Right lobe of liver (tissue), 6 donors: ENCODE measurements around the gene ITSN1. TPM values are rescaled to one million over a fixed set of nuclear protein-coding genes. Genes with fewer than 3 reads are reported as not detected.

Experiments used
- ATAC-seq, 4 donors: fragments of 200-7000 bp; cut with Tn5 transposase; one replicate each; pipeline ENCODE4 v1.9.1; 2020; ENCODE audit warnings: mild to moderate bottlenecking in 4 of 4, moderate library complexity in 4 of 4
- DNase-seq, 3 donors: peaks; one replicate each; pipeline ENCODE4 v3.0.0-alpha.2; 2020
- H3K27ac ChIP-seq, 3 donors: fragments of 200-600 bp; one replicate each; pipeline ENCODE4 v1.8.0; 2022
- H3K27me3 ChIP-seq, 2 donors: fragments of 200-600 bp; one replicate each; pipeline ENCODE4 v1.8.0; 2022
- H3K36me3 ChIP-seq, 4 donors: fragments of 200-600 bp; sonication (generic) in 1 of 4; one replicate each; pipeline versions ENCODE4 v1.5.1 to v1.8.0; 2017 to 2022; ENCODE audit warnings: control low read depth in 1 of 4
- H3K4me1 ChIP-seq, 4 donors: fragments of 200-600 bp; sonication (generic) in 1 of 4; one replicate each; pipeline versions ENCODE4 v1.5.1 to v1.8.0; 2017 to 2022; ENCODE audit warnings: control low read depth in 1 of 4
- H3K4me3 ChIP-seq, 3 donors: fragments of 200-600 bp; one replicate each; pipeline ENCODE4 v1.8.0; 2022
- H3K9me3 ChIP-seq, 4 donors: fragments of 200-600 bp; sonication (generic) in 1 of 4; one replicate each; pipeline versions ENCODE4 v1.5.1 to v1.8.0; 2017 to 2022; ENCODE audit warnings: control low read depth in 1 of 4
- CTCF ChIP-seq, 4 donors: fragments of 200-600 bp in 3 of 4; fragments of 450-650 bp in 1 of 4; IDR thresholded peaks; one replicate each; pipeline versions ENCODE4 v1.5.1 to v1.8.0; 2016 to 2022; ENCODE audit warnings: antibody characterized with exemption in 4 of 4, mild to moderate bottlenecking in 2 of 4
- POLR2A ChIP-seq: fragments of 450-650 bp; IDR thresholded peaks from one replicate; pipeline ENCODE4 v1.6.1; 2017; ENCODE audit warnings: antibody characterized with exemption, mild to moderate bottlenecking
- WGBS: methylation state at CpG from one replicate; pipeline ENCODE4 v1.1.6; 2018; ENCODE audit warnings: low coverage, low lambda C conversion rate; ENCODE audit not compliant: insufficient coverage; ENCODE audit errors: missing lambda C conversion rate; 5-methylcytosine and 5-hydroxymethylcytosine counted together
- intact Hi-C, 2 donors: fragments of 100-400 bp; cut with DNase I; formaldehyde crosslinking; loops; one replicate each; pipeline versions ENCODE4 v1.11.2 to v1.14.1; 2022
- total RNA-seq, 6 experiments: library from RNA; depleted of rRNA in 2 of 6; stranded (reverse); fragments of >200 nt in 2 of 6; fragmentation: NEBNext Ultra II Directional in 3 of 6; extraction: Animal tissue kit (Norgen Biotek cat#: 25700) in 3 of 6; gene quantifications; one replicate each; pipeline versions ENCODE4 v1.1.0 to v1.2.4, GENCODE V29; 2016 to 2023
- donor health status: DM: no; HTN: yes; CAD: no.
- donor health status: DM: no; HTN: no; CAD: no.
- donor health status: DM: no; HTN: no; CAD: no.
- donor health status: DM: no; HTN: yes; CAD: no.
- donor health status: DM: no; HTN: yes; CAD: no.

ITSN1 gene
- total RNA-seq, 6 experiments from 2014 or later = 27.8 to 63.1 (median 33.8) TPM

GRCh38 chr21:33898586-33898985 is 256.3 kb downstream of the ITSN1 start:
- Histone ChIP-seq H3K27ac (no peak overlapping the region), H3K9me3 (no peaks in the 10 kb centered on the region), H3K36me3 (peaks cover 0 to 8% (median 0%) of the 10 kb centered on the region in 4 donors), H3K4me1 (peaks cover 0 to 16% (median 2%) of the 10 kb centered on the region in 4 donors), H3K27me3 (no peaks in the 10 kb centered on the region), H3K4me3 (no peak overlapping the region)
- no peak for DNase-seq
- 100% methylated on average over 1 of the region's 3 CpGs for WGBS
- ATAC-seq = no peak
- TF ChIP-seq CTCF (IDR thresholded peaks at IDR 0.05) = no peak
- no peak for TF ChIP-seq POLR2A
- intact Hi-C loops = loop anchor here in 1 of 2 donors (10.0 kb wide), 2 partner anchors 54 to 244 kb away; no protein-coding TSS in a partner anchor

- no peak for DNase-seq
- Histone ChIP-seq H3K9me3 (no peaks in the 10 kb centered on the region), H3K27ac (no peak overlapping the region), H3K27me3 (no peaks in the 10 kb centered on the region), H3K36me3 (peaks cover 0 to 14% (median 0%) of the 10 kb centered on the region in 4 donors), H3K4me1 (peaks cover 0 to 16% (median 2%) of the 10 kb centered on the region in 4 donors), H3K4me3 (no peak overlapping the region)
- intact Hi-C loops = loop anchor here in 1 of 2 donors (10.0 kb wide), 2 partner anchors 54 to 244 kb away; no protein-coding TSS in a partner anchor
- 72% methylated on average over 4 of the region's 5 CpGs for WGBS
- ATAC-seq = no peak
- TF ChIP-seq CTCF (IDR thresholded peaks at IDR 0.05) (no peak), POLR2A (no peak)
Observed at GRCh38 chr21:33899199-33899598, 256.9 kb downstream of the ITSN1 start.

- intact Hi-C loops = no loop called here
- DNase-seq (peak; percentile 46 to 67 (median 63)), ATAC-seq (peak; percentile 77 to 89 (median 83))
- H3K9me3 ChIP-seq = no peaks in the 10 kb centered on the region
- TF ChIP-seq CTCF (IDR thresholded peaks at IDR 0.05) (peak in 3 of 4 donors; percentile 28 to 56 (median 43)), POLR2A (no peak)
- peak overlapping the region in 1 of 3 donors; percentile 55 for H3K27ac ChIP-seq
- 63% methylated on average over 7 of the region's 13 CpGs for WGBS
- no peak overlapping the region for H3K4me3 ChIP-seq
- H3K4me1 ChIP-seq = peaks cover 0 to 8% (median 0%) of the 10 kb centered on the region in 4 donors
- no peaks in the 10 kb centered on the region for H3K27me3 ChIP-seq
- H3K36me3 ChIP-seq = peaks cover 0 to 35% (median 10%) of the 10 kb centered on the region in 4 donors
Observed at GRCh38 chr21:33901412-33902288, 259.3 kb downstream of the ITSN1 start.

GRCh38 chr21:33902349-33902748 is 260.0 kb downstream of the ITSN1 start:
- TF ChIP-seq CTCF (IDR thresholded peaks at IDR 0.05) (no peak), POLR2A (no peak)
- Histone ChIP-seq H3K4me1 (peaks cover 0 to 8% (median 0%) of the 10 kb centered on the region in 4 donors), H3K27me3 (no peaks in the 10 kb centered on the region), H3K9me3 (no peaks in the 10 kb centered on the region), H3K4me3 (no peak overlapping the region), H3K36me3 (peaks cover 0 to 42% (median 16%) of the 10 kb centered on the region in 4 donors), H3K27ac (peak overlapping the region in 1 of 3 donors; percentile 55)
- peak; percentile 58 to 70 (median 66) for ATAC-seq
- intact Hi-C loops = no loop called here
- WGBS = 82% methylated on average over 4 of the region's 6 CpGs
- peak in 1 of 3 donors; percentile 25 for DNase-seq
